Fibroblast of pulmonary artery (primary cell): Measurements from ENCODE around the gene C5orf47.

ENCODE experiments used
- DNase-seq: peaks from one replicate; pipeline ENCODE4 v3.0.0-alpha.2; 2010; ENCODE audit warnings: low read depth
- H3K4me3 ChIP-seq: replicated peaks from 2 replicates; pipeline ENCODE4 v1.5.1; 2011; ENCODE audit warnings: low read depth, mild to moderate bottlenecking, control low read depth, low read length, moderate library complexity
- CTCF ChIP-seq: IDR thresholded peaks from 2 replicates; pipeline ENCODE4 v1.5.1; 2011; ENCODE audit warnings: mild to moderate bottlenecking, control low read depth, low read length, inconsistent platforms; ENCODE audit errors: missing control alignments

The C5orf47 gene

GRCh38 chr5:173988554-173989431 lies at the start of gene C5orf47:
C5orf47 (plus strand) TSS chr5:173989170; CDS start chr5:173989264, 94 bp downstream.
- no peak within 1 kb of the TSS for H3K4me3 ChIP-seq
- no peak for DNase-seq
- no peak for TF ChIP-seq CTCF

- no peak overlapping the region for H3K4me3 ChIP-seq
- DNase-seq = peak; percentile 51
- no peak for TF ChIP-seq CTCF
These were observed 48.7 kb upstream of the C5orf47 start for GRCh38 chr5:173940269-173940668.

GRCh38 chr5:173941102-173941501 lies 47.9 kb upstream of the C5orf47 start:
- no peak for TF ChIP-seq CTCF
- DNase-seq = no peak
- no peak overlapping the region for H3K4me3 ChIP-seq

- H3K4me3 ChIP-seq = no peak overlapping the region
- no peak for TF ChIP-seq CTCF
- no peak for DNase-seq
These were observed 47.1 kb upstream of the C5orf47 start for GRCh38 chr5:173941758-173942401.

GRCh38 chr5:173944511-173944910 lies 44.5 kb upstream of the C5orf47 start:
- no peak for TF ChIP-seq CTCF
- H3K4me3 ChIP-seq = no peak overlapping the region
- DNase-seq = no peak

- no peak for TF ChIP-seq CTCF
- DNase-seq = no peak
- H3K4me3 ChIP-seq = no peak overlapping the region
These were observed 43.8 kb upstream of the C5orf47 start for GRCh38 chr5:173945160-173945559.

- H3K4me3 ChIP-seq = no peak overlapping the region
- no peak for TF ChIP-seq CTCF
- no peak for DNase-seq
These were observed 42.6 kb upstream of the C5orf47 start for GRCh38 chr5:173946323-173946722.
